ENCODE measurements around the gene PIGO.

PIGO gene

DNA sequence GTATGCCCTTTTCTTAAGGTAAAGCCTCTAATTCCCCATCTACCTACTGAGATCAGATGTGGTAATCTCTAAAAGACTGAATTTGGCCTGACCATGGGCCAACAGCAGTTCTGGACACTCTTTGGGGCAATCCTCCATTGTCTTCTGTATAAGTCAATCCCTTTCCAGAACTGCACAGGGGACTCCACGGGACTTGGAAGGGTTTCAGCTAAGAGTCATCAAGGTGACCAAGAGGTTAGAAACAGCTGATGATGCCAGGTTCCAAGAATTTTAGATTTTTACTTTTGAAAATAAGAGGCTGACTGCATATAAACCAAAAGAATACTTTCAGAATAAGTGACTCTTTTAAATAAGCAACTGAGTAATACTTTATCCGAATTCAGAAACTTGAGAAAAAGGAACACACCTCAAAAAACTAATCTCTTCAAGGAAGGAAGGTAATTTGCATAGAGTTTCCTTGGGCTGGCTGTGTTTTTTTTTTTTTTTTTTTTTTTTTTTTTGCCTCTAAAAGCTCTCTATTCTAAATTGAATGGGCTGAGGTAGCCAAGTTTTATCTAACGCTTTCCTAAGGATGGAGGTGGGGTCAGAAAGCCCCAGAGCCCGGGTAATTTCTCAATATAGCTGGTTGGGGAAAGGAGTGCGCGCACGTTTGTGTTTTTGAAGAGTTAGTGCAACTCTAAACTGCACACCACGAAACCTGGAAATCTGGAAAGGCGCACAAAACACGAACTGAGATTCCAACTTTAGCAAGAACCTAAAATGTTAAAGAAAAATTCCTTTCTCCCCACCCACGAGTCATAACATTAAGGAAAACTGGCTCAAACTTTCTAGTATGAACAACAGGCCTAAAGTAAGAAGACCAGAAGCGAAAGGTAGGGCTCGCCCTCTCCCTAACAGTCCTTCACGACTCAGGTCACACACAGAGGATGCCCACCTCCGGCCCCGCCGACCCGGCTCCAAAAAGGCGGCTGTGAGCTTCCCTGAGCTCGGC lies 25.3 kb downstream of the PIGO start:
- DNase-seq: no peak

DNA sequence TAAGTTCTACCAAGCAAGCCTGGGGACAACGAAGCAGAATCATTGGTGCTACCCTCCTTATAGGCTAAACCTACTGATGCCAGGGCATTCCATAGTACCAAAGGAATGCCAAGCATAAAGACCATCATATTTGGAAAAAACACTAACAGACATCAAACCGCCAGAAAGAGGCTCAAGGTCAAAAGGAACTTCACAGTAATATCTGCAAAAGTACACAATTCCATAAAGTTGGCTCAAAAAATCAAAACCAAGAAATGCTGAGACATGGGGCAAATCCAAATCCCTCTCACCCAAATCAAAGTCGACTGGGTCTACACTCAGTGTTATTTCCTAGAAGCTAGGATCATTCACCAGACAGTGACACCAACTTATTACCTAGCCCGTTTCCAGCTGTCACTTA lies 27.4 kb downstream of the PIGO start:
- DNase-seq: no peak

DNA sequence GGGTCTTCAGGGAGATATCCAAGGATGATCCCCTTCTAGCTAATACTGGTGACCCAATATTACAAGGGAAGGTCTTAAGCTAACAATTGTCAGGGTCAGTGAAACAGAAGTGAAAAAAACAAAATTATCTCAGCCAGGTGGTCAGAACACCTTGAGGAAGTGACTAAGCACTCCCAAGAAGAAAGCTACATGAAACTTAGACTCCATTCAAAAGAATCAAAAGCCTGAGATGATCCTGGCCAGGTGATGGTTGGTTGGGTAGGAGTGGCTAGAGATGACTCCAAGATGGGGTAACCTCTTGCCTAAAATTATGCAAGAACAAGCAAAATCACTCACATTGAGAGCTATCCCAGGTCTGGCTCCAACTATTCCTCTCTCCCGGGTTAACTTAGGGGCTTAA lies 29.3 kb downstream of the PIGO start:
- DNase-seq: no peak

DNA sequence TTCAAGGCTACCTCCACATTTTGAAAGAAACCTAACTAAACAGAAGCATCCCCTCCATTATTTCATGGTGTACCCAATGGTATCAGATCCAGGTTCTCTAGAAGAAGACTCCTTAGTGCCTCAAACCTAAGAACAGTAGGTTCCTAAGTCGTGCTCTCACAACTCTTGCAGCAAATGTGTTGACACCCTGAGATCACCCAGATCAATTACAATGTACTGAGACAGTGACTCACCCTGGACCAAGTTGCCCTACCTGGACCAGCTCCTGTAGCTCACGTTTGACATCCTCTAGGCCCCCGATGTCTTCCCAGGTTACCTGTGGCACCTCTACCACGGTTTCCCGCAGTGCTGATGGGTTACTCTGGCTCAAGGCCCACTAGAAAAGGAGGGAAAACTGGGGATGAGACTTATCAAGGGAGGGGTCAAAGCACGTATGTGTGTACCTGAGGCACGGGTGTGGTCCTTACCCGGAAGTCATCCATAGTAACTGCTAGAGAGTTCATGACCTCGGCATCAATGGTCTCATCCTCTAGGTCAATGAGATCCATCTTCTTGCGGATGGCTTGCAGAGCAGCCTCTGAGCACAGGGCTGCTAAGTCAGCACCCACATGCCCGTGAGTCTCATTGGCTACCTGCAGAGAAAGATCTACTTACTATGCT lies 35.7 kb downstream of the PIGO start:
- no peak for DNase-seq

DNA sequence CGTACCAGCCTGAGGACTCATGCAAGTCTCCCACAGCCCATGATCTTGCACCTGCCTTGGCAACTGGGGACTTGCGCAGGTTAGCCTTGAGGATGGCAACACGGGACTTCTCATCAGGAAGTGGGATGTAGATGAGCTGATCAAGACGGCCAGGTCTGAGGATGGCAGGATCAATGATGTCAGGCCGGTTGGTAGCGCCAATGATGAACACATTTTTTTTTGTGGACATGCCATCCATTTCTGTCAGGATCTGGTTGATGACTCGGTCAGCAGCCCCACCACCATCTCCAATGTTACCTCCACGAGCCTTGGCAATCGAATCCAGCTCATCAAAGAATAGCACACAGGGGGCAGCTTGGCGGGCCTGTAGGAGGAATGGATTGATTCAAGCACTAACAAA lies 37.0 kb downstream of the PIGO start:
- no peak for DNase-seq

DNA sequence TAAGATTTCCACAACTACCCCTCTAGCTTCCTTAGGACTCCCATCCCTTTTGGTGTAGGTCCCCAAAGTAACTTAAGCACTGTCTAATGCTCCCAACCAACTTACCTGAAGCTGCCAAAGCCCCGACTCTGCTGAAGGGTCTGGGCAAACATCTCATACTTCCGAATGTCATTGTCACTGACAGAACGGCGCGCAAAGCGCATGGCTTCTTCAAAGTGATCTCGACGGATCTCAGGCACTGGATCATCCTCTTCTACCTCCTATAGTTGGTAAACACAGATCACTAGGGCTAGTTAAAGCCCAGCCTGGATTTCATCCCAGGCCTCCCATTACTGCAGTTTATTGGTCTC lies 39.1 kb downstream of the PIGO start:
- no peak for DNase-seq

DNA sequence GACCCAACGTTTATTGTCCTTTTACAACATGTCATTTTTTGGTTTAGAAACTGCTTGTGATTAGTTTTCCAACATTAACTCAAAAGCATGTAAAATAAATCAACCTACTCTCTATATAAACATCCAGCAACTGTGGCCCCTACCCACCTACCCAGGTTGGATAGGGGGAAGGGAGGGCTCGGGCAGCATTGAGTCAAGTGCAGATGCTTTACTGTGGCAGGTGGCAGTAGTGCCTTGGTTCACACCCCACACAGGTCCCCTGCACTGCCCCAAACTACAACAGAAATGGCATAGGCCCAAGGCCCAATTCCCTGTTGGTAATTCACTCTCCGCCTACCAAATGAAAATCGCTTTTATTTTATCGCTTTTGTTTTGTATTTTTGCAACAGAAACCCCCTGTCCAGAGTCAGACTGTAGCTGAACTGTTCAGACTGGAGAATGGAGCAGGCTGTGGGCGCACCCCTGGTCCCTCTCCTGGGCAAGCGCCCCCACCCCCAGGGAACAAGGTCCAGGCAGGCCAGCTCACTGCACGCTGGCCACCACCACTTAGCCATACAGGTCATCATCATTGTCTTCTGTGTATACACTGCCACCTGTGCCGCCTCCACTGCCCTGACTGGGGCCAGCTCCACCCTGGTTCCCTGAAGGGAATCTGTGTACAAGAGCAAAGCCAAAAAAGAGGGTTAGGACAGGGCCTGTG lies 39.7 kb downstream of the PIGO start:
- DNase-seq: no peak

DNA sequence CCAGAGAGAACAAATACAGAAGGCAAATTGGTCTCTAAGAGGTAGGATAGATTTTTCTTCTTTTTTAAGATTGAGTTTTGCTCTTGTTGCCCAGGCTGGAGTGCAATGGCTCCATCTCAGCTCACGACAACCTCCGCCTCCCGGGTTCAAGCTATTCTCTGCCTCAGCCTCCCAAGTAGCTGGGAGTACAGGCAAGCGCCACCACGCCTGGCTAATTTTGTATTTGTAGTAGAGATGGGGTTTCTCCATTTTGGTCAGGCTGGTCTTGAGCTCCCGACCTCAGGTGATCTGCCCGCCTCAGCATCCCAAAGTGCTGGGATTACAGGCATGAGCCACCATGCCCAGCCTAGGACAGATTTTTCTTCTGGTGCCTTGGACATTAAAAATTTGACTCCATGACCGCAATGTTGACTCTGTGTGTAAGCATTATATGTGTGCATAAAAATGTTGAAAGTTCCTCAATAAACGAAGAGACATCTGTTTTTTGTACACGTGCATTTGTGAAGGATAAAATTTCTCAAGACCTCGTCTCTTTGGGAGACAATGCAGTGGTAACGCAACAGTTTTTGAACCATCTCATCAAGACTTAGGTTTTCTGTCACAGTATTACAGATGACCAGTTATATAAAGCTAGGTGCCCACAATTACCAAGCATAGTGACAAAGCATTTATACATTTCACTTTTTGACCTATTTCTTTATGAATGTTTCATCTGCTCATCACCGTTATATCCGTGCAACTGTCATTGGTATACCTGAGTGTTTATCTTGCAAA lies 41.3 kb downstream of the PIGO start:
- no peak for DNase-seq

DNA sequence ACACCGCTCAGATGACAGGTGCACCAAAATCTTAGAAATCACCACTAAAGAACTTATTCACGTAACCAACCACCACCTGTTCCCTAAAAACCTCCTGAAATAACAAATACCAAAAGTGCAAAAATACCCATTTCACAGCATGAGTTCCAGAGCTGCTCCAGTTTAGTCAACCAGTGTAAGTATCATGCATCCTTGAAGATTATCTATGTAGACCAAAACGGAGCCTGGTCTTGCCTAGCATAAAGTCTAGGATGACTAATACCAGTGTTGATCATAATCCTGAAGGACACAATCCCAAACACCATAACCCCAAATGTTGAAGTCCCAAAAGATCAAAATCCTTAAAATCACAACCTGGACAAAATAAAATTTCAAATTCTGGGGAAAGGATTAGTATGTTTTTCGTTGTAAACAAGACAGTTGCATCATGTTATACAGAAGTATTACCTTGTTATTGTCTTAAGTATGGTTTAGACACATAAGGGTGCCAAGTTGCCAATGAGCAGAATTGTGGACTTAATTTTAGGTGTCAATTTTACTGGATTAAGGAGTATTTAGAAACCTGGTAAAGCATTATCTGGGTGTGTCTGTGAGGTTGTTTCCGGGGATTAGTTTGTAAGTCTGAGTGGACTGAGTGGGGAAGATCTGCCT lies 42.1 kb downstream of the PIGO start:
- DNase-seq: no peak

DNA sequence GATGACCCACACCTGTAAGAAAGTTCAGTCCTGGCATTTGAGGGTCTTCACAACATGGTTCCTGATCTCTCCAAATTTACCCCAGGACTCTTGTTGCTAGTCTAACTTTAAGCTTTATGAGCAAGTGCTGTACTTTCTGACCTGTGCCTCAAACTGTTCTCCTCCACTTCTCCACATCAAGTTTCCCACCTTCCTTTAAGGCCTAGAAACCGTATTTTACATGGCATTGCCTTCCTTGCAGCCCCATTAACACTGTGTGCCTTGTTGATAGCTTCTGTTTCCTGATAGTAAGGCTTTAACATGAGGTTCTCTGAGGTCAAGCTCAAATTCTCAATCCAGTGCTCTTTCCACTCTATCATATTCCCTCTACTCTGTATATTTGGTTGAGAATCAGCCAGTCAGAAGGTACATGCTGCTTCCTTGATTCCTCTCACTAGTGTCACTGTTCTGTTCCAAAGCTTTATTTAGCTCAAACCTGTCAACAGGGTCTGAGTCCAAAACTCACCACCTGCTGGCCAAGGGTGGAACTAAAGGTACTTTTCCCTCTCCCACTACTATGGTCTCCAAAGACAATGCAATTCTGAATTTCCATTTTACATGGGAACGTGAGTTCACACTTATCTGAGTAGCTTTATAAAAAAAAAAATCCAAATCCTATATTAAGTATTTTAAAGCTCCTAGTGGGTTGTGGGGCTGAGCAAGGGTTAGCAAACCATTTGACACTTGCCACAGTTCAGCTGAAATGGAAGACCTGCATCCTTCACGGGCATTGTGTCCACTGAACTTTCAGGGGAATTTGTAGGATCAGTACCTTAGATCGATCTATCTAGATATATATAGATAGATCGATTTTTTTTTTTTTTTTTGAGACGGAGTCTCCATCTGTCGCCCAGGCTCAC lies 45.1 kb downstream of the PIGO start:
- no peak for DNase-seq

DNA sequence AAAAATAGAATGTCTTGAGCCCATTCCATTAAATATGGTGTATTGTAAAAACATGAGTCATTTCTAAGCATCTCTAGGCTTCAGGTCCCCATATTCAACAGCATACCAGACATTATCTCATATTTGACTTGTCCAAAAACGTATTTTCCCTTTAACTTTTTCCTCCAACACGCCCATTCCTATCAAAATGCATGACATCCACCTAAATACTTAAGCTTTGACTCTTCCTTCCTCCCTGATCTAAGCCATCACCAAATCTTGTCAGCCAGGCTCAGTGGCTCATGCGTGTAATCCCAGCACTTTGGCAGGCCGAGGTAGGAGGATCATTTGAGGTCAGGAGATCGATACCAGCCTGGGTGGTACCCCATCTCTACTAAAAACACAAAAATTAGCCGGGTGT lies 47.9 kb downstream of the PIGO start:
- no peak for DNase-seq

DNA sequence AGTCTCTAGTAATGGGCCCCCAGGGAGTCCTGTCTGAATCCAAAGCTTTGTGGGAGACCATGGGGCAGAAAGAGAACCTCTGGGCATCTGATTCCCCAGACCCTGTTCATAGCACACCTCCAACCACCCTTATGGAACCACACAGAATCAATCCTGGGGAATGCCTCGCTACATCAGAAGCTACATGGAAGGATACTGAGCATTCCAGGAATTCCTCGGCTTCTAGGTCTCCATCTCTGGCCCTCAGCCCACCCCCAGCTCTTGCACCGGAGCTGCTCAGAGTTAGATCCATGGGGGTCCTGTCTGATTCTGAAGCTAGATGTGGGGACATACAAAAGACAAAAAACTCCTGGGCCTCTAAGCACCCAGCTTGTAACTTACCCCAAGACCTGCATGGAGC lies 52.3 kb downstream of the PIGO start:
- no peak for DNase-seq

DNA sequence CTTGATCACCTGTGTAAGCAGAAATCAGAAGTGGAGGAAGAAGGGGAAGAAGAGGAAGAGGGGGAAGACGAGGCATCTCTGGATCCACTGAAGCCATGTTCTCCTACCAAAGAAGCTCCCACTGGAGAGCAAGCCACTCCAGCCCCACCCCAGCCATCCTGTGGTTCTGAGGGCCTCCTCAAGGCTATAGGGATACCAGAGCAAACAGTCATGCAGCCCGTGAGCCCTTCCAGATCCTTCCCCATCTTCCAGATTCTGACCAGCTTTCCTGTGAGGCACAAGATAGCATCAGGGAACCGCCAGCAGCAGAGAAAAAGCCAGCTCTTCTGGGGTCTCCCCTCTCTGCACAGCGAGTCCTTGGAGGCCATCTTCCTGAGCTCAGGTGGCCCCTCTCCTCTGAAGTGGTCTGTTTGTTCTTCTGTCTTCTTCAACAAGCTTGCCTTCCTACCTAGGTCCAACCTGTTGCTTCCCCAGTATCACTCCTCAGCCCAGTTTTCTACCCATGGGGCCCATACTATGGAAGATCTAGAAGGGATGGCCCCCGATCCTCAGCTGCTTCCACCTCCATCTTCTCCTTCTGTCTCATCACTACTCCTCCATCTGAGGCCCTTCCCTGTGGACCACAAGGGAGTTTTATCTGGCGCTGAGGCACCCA lies 53.4 kb downstream of the PIGO start:
- no peak for DNase-seq

DNA sequence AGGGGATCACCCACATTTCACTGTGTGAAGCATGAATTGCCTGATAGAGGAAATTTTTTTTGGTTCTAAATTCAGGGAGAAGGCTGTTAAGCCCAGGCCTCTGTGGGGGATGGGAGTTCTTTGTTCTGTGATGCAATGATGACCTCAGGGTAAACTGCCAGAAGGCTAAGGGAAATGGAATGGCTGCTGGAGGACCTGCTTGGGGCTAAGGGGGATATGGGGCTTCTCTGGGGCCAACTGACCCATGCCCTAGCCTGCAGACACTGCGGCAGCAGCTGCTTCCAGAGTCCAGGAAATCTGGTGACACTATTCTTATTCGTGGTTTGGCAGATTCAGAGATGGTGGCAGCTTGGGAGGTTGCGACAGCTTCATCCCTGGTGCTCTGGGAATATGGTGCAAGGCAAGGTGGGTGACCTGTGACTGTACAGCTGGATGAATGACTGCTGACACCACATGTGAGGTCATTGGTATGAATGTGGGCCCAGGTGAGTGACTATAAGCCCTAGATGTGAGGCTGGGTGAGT lies 54.2 kb downstream of the PIGO start:
- no peak for DNase-seq

Measured in NCI-H774 (cell line).